Uterus (tissue), 4 donors: ENCODE data around the gene AGPAT3. TPM values are rescaled to one million over a fixed set of nuclear protein-coding genes. Genes with fewer than 3 reads are reported as not detected.
"Not testable (repeated sequence)": the region's sequence is repeated elsewhere in the genome, so short reads cannot be mapped to it uniquely, and the experiment has no call there.

Experiments used
- DNase-seq, 2 donors: peaks; one replicate each; pipeline ENCODE4 v3.0.0-alpha.2; 2019 to 2020
- H3K27ac ChIP-seq, 2 donors: fragments of 200-600 bp; sonication (generic); 1 replicate in 1 of 2; 2 replicates in 1 of 2; pipeline ENCODE4 v1.5.1; 2016 to 2018
- H3K27me3 ChIP-seq, 2 donors: fragments of 200-600 bp; sonication (generic); one replicate each; pipeline ENCODE4 v1.5.1; 2018 to 2019; ENCODE audit warnings: control low read depth in 1 of 2
- H3K36me3 ChIP-seq, 2 donors: fragments of 200-600 bp; sonication (generic); one replicate each; pipeline ENCODE4 v1.5.1; 2019; ENCODE audit warnings: control low read depth in 1 of 2
- H3K4me1 ChIP-seq, 2 donors: fragments of 200-600 bp; sonication (generic); one replicate each; pipeline ENCODE4 v1.5.1; 2018 to 2019; ENCODE audit warnings: control low read depth in 1 of 2
- H3K4me3 ChIP-seq, 2 donors: fragments of 200-600 bp; sonication (generic); 1 replicate in 1 of 2; 2 replicates in 1 of 2; pipeline ENCODE4 v1.5.1; 2018 to 2019; ENCODE audit warnings: mild to moderate bottlenecking in 1 of 2
- H3K9me3 ChIP-seq, 2 donors: fragments of 200-600 bp; sonication (generic); one replicate each; pipeline ENCODE4 v1.5.1; 2019; ENCODE audit warnings: control low read depth in 1 of 2
- CTCF ChIP-seq, 4 experiments: fragments of 200-600 bp in 2 of 4; fragments of 450-650 bp in 2 of 4; sonication (generic) in 2 of 4; IDR thresholded peaks; one replicate each; pipeline ENCODE4 v1.5.1; 2016 to 2019; ENCODE audit warnings: antibody characterized with exemption in 4 of 4, mild to moderate bottlenecking in 2 of 4, moderate library complexity in 1 of 4
- POLR2A ChIP-seq, 2 donors: fragments of 450-650 bp; IDR thresholded peaks; one replicate each; pipeline ENCODE4 v1.6.1; 2016; ENCODE audit warnings: antibody characterized with exemption in 2 of 2, mild to moderate bottlenecking in 1 of 2, moderate library complexity in 1 of 2
- intact Hi-C: fragments of 100-400 bp; cut with DNase I; formaldehyde crosslinking; loops from one replicate; pipeline ENCODE4 v1.15.1; 2023; ENCODE audit warnings: low total_unique reads
- total RNA-seq, 4 donors: library from RNA; depleted of rRNA in 3 of 4; stranded (reverse); fragments of >200 nt in 3 of 4; gene quantifications; one replicate each; pipeline versions ENCODE4 v1.1.0 to v1.2.4, GENCODE V29; 2014 to 2023
- donor health status: DM: yes; HTN: yes; CAD: no.

Gene AGPAT3
- total RNA-seq, 4 donors from 2014 or later = 6.8 to 43.4 (median 28.4) TPM

GRCh38 chr21:43895196-43895595, 30.2 kb downstream of the AGPAT3 start:
- intact Hi-C loops = no loop called here
- no peaks in the 10 kb centered on the region for H3K27me3 ChIP-seq
- TF ChIP-seq CTCF (IDR thresholded peaks at IDR 0.05) (no peak), POLR2A (IDR thresholded peaks at IDR 0.05) (no peak)
- no peak overlapping the region for H3K27ac ChIP-seq
- H3K4me3 ChIP-seq = no peak overlapping the region
- DNase-seq = no peak
- H3K4me1 ChIP-seq = no peaks in the 10 kb centered on the region
- H3K36me3 ChIP-seq = no peaks in the 10 kb centered on the region
- H3K9me3 ChIP-seq = no peaks in the 10 kb centered on the region

- H3K36me3 ChIP-seq, H3K9me3 ChIP-seq, H3K27me3 ChIP-seq, intact Hi-C loops, H3K4me3 ChIP-seq, H3K27ac ChIP-seq, DNase-seq, H3K4me1 ChIP-seq: not testable (repeated sequence)
These were observed 31.8 kb downstream of the AGPAT3 start for GRCh38 chr21:43896696-43897299.

DNA sequence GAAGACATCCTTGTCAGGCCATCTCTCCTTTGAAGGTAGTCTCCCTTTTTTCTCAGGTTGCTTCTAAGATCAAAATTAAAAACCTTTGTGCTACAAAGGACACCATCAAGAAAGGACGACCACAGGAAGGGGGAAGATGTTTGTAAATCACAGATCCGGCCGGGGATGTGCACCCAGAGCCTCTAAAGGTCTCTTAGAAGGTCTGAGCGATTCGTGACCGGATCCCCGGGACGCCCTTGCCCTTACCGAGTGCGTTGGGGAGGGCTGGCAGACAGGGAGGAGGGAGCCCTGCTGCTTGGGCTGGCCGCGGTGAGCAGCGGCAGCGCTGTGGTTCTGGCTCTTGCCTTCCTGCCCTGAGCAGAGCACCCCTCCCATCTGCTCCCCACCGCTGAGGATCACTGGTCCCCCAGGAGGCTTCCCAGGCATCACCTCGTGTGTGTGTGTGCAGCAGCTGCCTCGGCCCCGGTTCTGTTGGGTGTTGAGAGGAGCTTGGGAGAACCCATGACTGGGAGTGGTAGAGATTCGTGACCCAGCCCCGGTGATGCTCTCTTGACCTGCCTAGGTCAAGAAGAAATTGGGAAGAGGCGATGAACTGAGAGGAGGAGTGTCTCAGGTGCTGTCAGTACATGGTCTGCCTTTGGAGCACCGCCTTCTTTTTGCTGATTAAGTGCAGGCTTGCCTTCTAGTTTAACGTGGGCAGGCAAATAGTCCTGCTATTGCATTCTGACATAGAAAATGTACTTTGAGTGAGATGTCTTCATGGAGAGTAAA, 34.5 kb downstream of the AGPAT3 start:
- no peak overlapping the region for H3K27ac ChIP-seq
- no peaks in the 10 kb centered on the region for H3K36me3 ChIP-seq
- no peaks in the 10 kb centered on the region for H3K4me1 ChIP-seq
- intact Hi-C loops = no loop called here
- no peak overlapping the region for H3K4me3 ChIP-seq
- DNase-seq = no peak
- no peaks in the 10 kb centered on the region for H3K9me3 ChIP-seq
- no peak for TF ChIP-seq CTCF (IDR thresholded peaks at IDR 0.05)
- no peak for TF ChIP-seq POLR2A (IDR thresholded peaks at IDR 0.05)
- no peaks in the 10 kb centered on the region for H3K27me3 ChIP-seq

GRCh38 chr21:43900078-43900385, 35.0 kb downstream of the AGPAT3 start:
- no peaks in the 10 kb centered on the region for H3K9me3 ChIP-seq
- no peak for DNase-seq
- H3K4me3 ChIP-seq = no peak overlapping the region
- H3K36me3 ChIP-seq = no peaks in the 10 kb centered on the region
- H3K4me1 ChIP-seq = no peaks in the 10 kb centered on the region
- TF ChIP-seq CTCF (IDR thresholded peaks at IDR 0.05) = no peak
- TF ChIP-seq POLR2A (IDR thresholded peaks at IDR 0.05) = no peak
- H3K27me3 ChIP-seq = no peaks in the 10 kb centered on the region
- no peak overlapping the region for H3K27ac ChIP-seq
- intact Hi-C loops = no loop called here

DNA sequence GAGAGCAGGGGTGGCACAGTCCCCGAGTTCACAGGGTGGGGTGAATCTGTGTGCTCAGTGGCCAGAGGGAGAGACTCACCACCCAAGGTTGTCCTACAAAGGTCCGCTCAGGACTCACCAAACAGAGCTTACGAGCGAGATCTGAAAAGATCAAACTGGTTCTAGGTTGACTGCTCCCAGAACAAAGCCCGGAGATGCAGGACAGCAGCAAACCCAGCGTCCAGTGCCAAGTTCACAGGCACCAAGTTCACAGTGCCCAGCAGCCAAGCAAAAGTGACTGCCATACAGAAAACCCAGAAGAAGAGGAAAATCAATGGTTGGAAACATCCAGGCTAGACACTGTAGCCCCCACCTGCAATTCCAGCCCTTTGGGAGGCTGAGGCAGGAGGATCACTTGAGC, 35.7 kb downstream of the AGPAT3 start:
- Histone ChIP-seq H3K9me3 (no peaks in the 10 kb centered on the region), H3K4me1 (no peaks in the 10 kb centered on the region), H3K4me3 (no peak overlapping the region), H3K27me3 (no peaks in the 10 kb centered on the region), H3K36me3 (no peaks in the 10 kb centered on the region), H3K27ac (no peak overlapping the region)
- no peak for DNase-seq
- intact Hi-C loops = no loop called here
- TF ChIP-seq CTCF (IDR thresholded peaks at IDR 0.05) (no peak), POLR2A (IDR thresholded peaks at IDR 0.05) (no peak)
